Loucy (cell line): ENCODE results near the gene CLTCL1.
"Not testable (repeated sequence)": the region's sequence is repeated elsewhere in the genome, so short reads cannot be mapped to it uniquely, and the experiment has no call there.

ENCODE experiments used
- H2AFZ ChIP-seq: fragments of 200-600 bp; sonication (generic); 2 replicates; pipeline ENCODE4 v1.6.0; 2016; ENCODE audit warnings: antibody characterized with exemption, mild to moderate bottlenecking, low read length, moderate library complexity
- H3F3A ChIP-seq: fragments of 200-600 bp; 2 replicates; pipeline ENCODE4 v1.6.0; 2016; ENCODE audit warnings: antibody characterized with exemption, low read depth, mild to moderate bottlenecking
- H3K27me3 ChIP-seq: fragments of 200-600 bp; sonication (generic); 2 replicates; pipeline ENCODE4 v1.6.1; 2014; ENCODE audit warnings: low read length, mild to moderate bottlenecking; ENCODE audit not compliant: insufficient read depth, poor library complexity, severe bottlenecking
- H3K36me3 ChIP-seq: fragments of 200-600 bp; sonication (generic); 2 replicates; pipeline ENCODE4 v1.6.1; 2016; ENCODE audit warnings: low read length; ENCODE audit not compliant: insufficient read depth
- H3K4me1 ChIP-seq: fragments of 200-600 bp; sonication (generic); 2 replicates; pipeline ENCODE4 v1.5.1; 2014; ENCODE audit warnings: low read length, mild to moderate bottlenecking; ENCODE audit not compliant: insufficient read depth, poor library complexity, severe bottlenecking
- H3K4me2 ChIP-seq: fragments of 200-600 bp; sonication (generic); 2 replicates; pipeline ENCODE4 v1.6.0; 2014; ENCODE audit warnings: antibody characterized with exemption, low read length, low read depth, mild to moderate bottlenecking; ENCODE audit not compliant: poor library complexity, severe bottlenecking
- H3K4me3 ChIP-seq: fragments of 200-600 bp; sonication (generic); 2 replicates; pipeline ENCODE4 v1.5.1; 2014; ENCODE audit warnings: low read length, mild to moderate bottlenecking, mixed read lengths; ENCODE audit not compliant: poor library complexity, severe bottlenecking
- H3K79me2 ChIP-seq: fragments of 200-600 bp; sonication (generic); 2 replicates; pipeline ENCODE4 v1.6.1; 2014; ENCODE audit warnings: low read length; ENCODE audit not compliant: insufficient read depth
- H3K9ac ChIP-seq: fragments of 200-600 bp; sonication (generic); 2 replicates; pipeline ENCODE4 v1.6.0; 2014; ENCODE audit warnings: mild to moderate bottlenecking, low read depth, low read length, moderate library complexity; ENCODE audit not compliant: poor library complexity, severe bottlenecking
- H3K9me2 ChIP-seq: fragments of 200-600 bp; sonication (generic); replicated peaks from 2 replicates; pipeline ENCODE4 v1.6.1; 2016; ENCODE audit warnings: low read depth, low read length, mixed read lengths
- H3K9me3 ChIP-seq: fragments of 200-600 bp; sonication (generic); 2 replicates; pipeline ENCODE4 v1.6.1; 2014; ENCODE audit warnings: mild to moderate bottlenecking, antibody characterized with exemption, low read length, low read depth; ENCODE audit not compliant: insufficient read depth
- H4K20me1 ChIP-seq: fragments of 200-600 bp; sonication (generic); 2 replicates; pipeline ENCODE4 v1.6.0; 2014; ENCODE audit warnings: antibody characterized with exemption, low read length, mild to moderate bottlenecking; ENCODE audit not compliant: insufficient read depth, poor library complexity, severe bottlenecking
- CTCF ChIP-seq: fragments of 200-600 bp; sonication (generic); conservative IDR thresholded peaks from 2 replicates; pipeline ENCODE4 v1.5.1; 2014; ENCODE audit warnings: mild to moderate bottlenecking, antibody characterized with exemption, low read length
- EZH2phosphoT487 ChIP-seq: fragments of 200-600 bp; IDR thresholded peaks from 2 replicates; pipeline ENCODE4 v1.6.1; 2018; ENCODE audit warnings: antibody characterized with exemption, mild to moderate bottlenecking, moderate library complexity, borderline replicate concordance

The CLTCL1 gene

DNA sequence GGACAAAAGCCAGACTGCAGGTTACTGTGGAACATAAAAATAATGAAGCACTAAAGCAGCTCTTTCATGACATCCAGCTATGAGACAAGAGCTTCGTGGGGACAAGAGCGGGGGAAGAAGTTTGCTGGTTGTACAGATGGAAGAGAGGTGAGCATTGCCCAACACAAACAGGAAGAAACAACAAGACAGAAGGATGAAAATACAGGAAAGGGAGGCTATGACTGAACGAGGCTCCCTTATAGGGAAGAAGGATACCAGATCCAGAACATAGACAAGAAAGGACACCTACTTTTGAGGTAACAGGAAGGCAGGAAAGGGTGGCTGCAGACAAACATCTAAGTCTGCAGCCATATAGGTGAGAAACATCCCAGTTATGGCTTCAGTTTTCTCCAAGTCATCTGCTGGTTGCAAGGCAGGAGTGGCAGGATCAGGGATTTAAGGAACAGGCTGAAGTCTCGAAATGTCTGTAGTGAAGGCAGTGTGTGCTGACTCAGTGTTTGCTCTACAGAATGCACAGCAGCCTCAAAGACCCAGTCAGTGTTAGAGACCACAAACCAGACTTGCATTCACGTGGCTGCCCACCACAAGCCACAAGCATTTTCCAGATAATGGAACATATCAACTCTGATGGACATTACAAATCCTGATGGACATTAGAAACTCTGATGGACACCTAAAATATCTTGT lies 1.9 kb downstream of the CLTCL1 start:
- no peak for TF ChIP-seq CTCF
- no peak overlapping the region for H2AFZ ChIP-seq
- no peaks in the 10 kb centered on the region for H3K27me3 ChIP-seq
- no peaks in the 10 kb centered on the region for H3K36me3 ChIP-seq
- no peak overlapping the region for H3K9ac ChIP-seq
- H3F3A ChIP-seq = no peaks in the 10 kb centered on the region
- peak overlapping the region; percentile 26 for H3K4me3 ChIP-seq
- no peaks in the 10 kb centered on the region for H4K20me1 ChIP-seq
- no peaks in the 10 kb centered on the region for H3K9me3 ChIP-seq
- peaks cover 29% of the 10 kb centered on the region for H3K4me1 ChIP-seq
- no peaks in the 10 kb centered on the region for H3K79me2 ChIP-seq
- peak overlapping the region; percentile 84 for H3K4me2 ChIP-seq
- no peaks in the 10 kb centered on the region for H3K9me2 ChIP-seq

DNA sequence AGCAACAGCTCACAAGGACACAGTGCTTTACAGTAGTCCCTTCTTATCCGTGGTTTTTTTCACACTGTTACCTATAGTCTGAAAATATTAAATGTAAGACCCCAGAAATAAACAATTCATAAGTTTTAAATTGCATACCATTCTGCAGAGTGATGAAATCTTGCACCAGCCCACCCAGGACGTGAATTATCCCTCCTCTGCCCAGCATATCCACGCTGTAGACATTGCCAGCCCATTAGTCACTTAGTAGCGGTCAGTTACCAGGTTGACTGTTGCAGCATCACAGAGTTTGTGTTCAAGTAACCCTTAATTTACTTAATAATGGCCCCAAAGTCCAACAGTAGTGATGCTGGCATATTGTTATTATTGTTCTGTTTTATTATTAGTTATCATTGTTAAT lies 3.6 kb downstream of the CLTCL1 start:
- Histone ChIP-seq H4K20me1 (no peaks in the 10 kb centered on the region), H3K4me1 (peaks cover 29% of the 10 kb centered on the region), H3K36me3 (no peaks in the 10 kb centered on the region), H3K9me2 (no peaks in the 10 kb centered on the region), H3K79me2 (no peaks in the 10 kb centered on the region), H2AFZ (no peak overlapping the region), H3K4me2 (no peak overlapping the region), H3F3A (no peaks in the 10 kb centered on the region), H3K9ac (no peak overlapping the region), H3K9me3 (no peaks in the 10 kb centered on the region), H3K27me3 (no peaks in the 10 kb centered on the region), H3K4me3 (no peak overlapping the region)
- TF ChIP-seq EZH2phosphoT487 = no peak

DNA sequence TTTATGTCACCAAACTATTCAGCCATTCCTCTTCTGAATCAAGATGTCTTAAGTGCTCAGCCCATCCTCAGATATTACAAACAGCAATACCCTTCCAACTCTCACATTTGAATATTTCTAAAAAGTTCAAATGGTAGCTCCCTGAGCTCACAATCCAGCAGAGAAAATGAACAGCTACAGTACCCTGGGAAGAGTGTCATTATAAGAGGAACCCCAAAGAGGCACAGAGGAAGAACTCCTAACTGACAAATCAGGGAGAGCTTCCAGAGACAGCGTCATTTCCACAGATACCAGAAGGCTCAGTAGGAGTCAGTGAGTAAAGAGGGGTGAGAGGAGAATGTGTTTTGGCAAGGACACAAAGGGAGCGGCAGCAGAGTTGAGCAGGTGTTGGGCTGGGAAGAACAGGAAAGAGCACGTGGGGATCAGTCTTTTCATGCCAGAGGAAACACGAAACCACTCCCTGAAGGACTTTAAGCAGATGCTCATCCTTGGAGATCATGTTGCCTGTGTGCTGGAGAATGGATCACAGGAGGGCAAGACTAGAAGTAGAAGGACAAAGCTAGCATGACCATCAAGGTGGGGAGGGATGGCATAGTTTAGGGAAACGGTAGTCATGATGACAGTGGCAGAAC lies 4.3 kb downstream of the CLTCL1 start:
- Histone ChIP-seq H3K4me2 (no peak overlapping the region), H3K36me3 (no peaks in the 10 kb centered on the region), H3K9me3 (no peaks in the 10 kb centered on the region), H3K27me3 (no peaks in the 10 kb centered on the region), H3K79me2 (no peaks in the 10 kb centered on the region), H3K9ac (no peak overlapping the region), H4K20me1 (no peaks in the 10 kb centered on the region), H3K4me3 (no peak overlapping the region), H3F3A (no peaks in the 10 kb centered on the region), H3K9me2 (no peaks in the 10 kb centered on the region), H3K4me1 (peaks cover 22% of the 10 kb centered on the region), H2AFZ (no peak overlapping the region)
- TF ChIP-seq CTCF = no peak
- no peak for TF ChIP-seq EZH2phosphoT487

- TF ChIP-seq EZH2phosphoT487 (no peak), CTCF (no peak)
- H3K9me2 ChIP-seq = no peaks in the 10 kb centered on the region
- H3F3A ChIP-seq = no peaks in the 10 kb centered on the region
- peaks cover 16% of the 10 kb centered on the region for H3K4me1 ChIP-seq
- H3K4me2 ChIP-seq = no peak overlapping the region
- no peak overlapping the region for H3K9ac ChIP-seq
- no peaks in the 10 kb centered on the region for H3K27me3 ChIP-seq
- H3K36me3 ChIP-seq = no peaks in the 10 kb centered on the region
- no peak overlapping the region for H3K4me3 ChIP-seq
- no peaks in the 10 kb centered on the region for H4K20me1 ChIP-seq
- no peaks in the 10 kb centered on the region for H3K9me3 ChIP-seq
- H2AFZ ChIP-seq = no peak overlapping the region
- no peaks in the 10 kb centered on the region for H3K79me2 ChIP-seq
These were observed 5.7 kb downstream of the CLTCL1 start for GRCh38 chr22:19285831-19286230.

GRCh38 chr22:19279143-19279542 lies 12.4 kb downstream of the CLTCL1 start:
- H2AFZ ChIP-seq, H3K79me2 ChIP-seq, H3F3A ChIP-seq, H3K9ac ChIP-seq, H3K27me3 ChIP-seq, H3K4me3 ChIP-seq, H3K4me2 ChIP-seq, H3K9me3 ChIP-seq, H3K4me1 ChIP-seq, H3K36me3 ChIP-seq, H4K20me1 ChIP-seq, H3K9me2 ChIP-seq: not testable (repeated sequence)
